ENCODE measurements around the gene CHID1.

GRCh38 chr11:823441-824291 lies 86.9 kb downstream of the CHID1 start:
- TF ChIP-seq CTCF (IDR thresholded peaks at IDR 0.05): no peak
- TF ChIP-seq POLR2A (IDR thresholded peaks at IDR 0.05): no peak

All from breast epithelium (tissue), 3 donors.